ENCODE measurements around the gene SORCS2.

Gene SORCS2

GRCh38 chr4:7338059-7338452, 145.7 kb downstream of the SORCS2 start:
- no peaks in the 10 kb centered on the region for H3K79me2 ChIP-seq (ENCODE audit: insufficient read depth, low read length)
- H3K4me2 ChIP-seq (ENCODE audit: low read length), result no peak overlapping the region
- no peak overlapping the region for H3K9ac ChIP-seq (ENCODE audit: low read length)
- no peaks in the 10 kb centered on the region for H3K4me1 ChIP-seq (ENCODE audit: insufficient read depth, low read length, severe bottlenecking)
- H3K9me3 ChIP-seq (ENCODE audit: low read length), result no peaks in the 10 kb centered on the region
- H3K9me2 ChIP-seq (ENCODE audit: low read depth, low read length), result no peaks in the 10 kb centered on the region
- TF ChIP-seq CTCF (IDR thresholded peaks at IDR 0.05; ENCODE audit: low read length) (no peak), EZH2 (IDR thresholded peaks at IDR 0.05; ENCODE audit: borderline replicate concordance, low read length) (no peak)
- no peaks in the 10 kb centered on the region for H3K36me3 ChIP-seq (ENCODE audit: insufficient read depth, low read length)
- H4K20me1 ChIP-seq (ENCODE audit: insufficient read depth, low read length), result no peaks in the 10 kb centered on the region
- H3K27me3 ChIP-seq (ENCODE audit: insufficient read depth, low read length), result no peaks in the 10 kb centered on the region
- H3K4me3 ChIP-seq (ENCODE audit: low read depth, low read length, poor library complexity, severe bottlenecking), result no peak overlapping the region
- H3K27ac ChIP-seq (ENCODE audit: low read depth, low read length, poor library complexity, severe bottlenecking), result no peak overlapping the region
- no peaks in the 10 kb centered on the region for H3F3A ChIP-seq (ENCODE audit: insufficient read depth, low read length)
- H2AFZ ChIP-seq (ENCODE audit: low read length), result no peak overlapping the region

GRCh38 chr4:7338876-7339623, 146.7 kb downstream of the SORCS2 start:
- TF ChIP-seq EZH2 (IDR thresholded peaks at IDR 0.05; ENCODE audit: borderline replicate concordance, low read length) (no peak), CTCF (IDR thresholded peaks at IDR 0.05; ENCODE audit: low read length) (no peak)
- no peaks in the 10 kb centered on the region for H3K4me1 ChIP-seq (ENCODE audit: insufficient read depth, low read length, severe bottlenecking)
- no peak overlapping the region for H3K27ac ChIP-seq (ENCODE audit: low read depth, low read length, poor library complexity, severe bottlenecking)
- H3K9me3 ChIP-seq (ENCODE audit: low read length), result no peaks in the 10 kb centered on the region
- no peaks in the 10 kb centered on the region for H3K27me3 ChIP-seq (ENCODE audit: insufficient read depth, low read length)
- H3K79me2 ChIP-seq (ENCODE audit: insufficient read depth, low read length), result no peaks in the 10 kb centered on the region
- H3K9me2 ChIP-seq (ENCODE audit: low read depth, low read length), result no peaks in the 10 kb centered on the region
- H2AFZ ChIP-seq (ENCODE audit: low read length), result no peak overlapping the region
- H4K20me1 ChIP-seq (ENCODE audit: insufficient read depth, low read length), result no peaks in the 10 kb centered on the region
- no peak overlapping the region for H3K9ac ChIP-seq (ENCODE audit: low read length)
- H3K4me3 ChIP-seq (ENCODE audit: low read depth, low read length, poor library complexity, severe bottlenecking), result no peak overlapping the region
- H3F3A ChIP-seq (ENCODE audit: insufficient read depth, low read length), result no peaks in the 10 kb centered on the region
- H3K4me2 ChIP-seq (ENCODE audit: low read length), result no peak overlapping the region
- no peaks in the 10 kb centered on the region for H3K36me3 ChIP-seq (ENCODE audit: insufficient read depth, low read length)

GRCh38 chr4:7339751-7340552, 147.6 kb downstream of the SORCS2 start:
- Histone ChIP-seq H4K20me1 (ENCODE audit: insufficient read depth, low read length) (no peaks in the 10 kb centered on the region), H3K9ac (ENCODE audit: low read length) (no peak overlapping the region), H3K79me2 (ENCODE audit: insufficient read depth, low read length) (no peaks in the 10 kb centered on the region), H3K4me1 (ENCODE audit: insufficient read depth, low read length, severe bottlenecking) (no peaks in the 10 kb centered on the region), H3K27me3 (ENCODE audit: insufficient read depth, low read length) (no peaks in the 10 kb centered on the region), H2AFZ (ENCODE audit: low read length) (no peak overlapping the region), H3K9me2 (ENCODE audit: low read depth, low read length) (no peaks in the 10 kb centered on the region), H3K4me2 (ENCODE audit: low read length) (no peak overlapping the region), H3K9me3 (ENCODE audit: low read length) (no peaks in the 10 kb centered on the region), H3K27ac (ENCODE audit: low read depth, low read length, poor library complexity, severe bottlenecking) (no peak overlapping the region), H3K36me3 (ENCODE audit: insufficient read depth, low read length) (no peaks in the 10 kb centered on the region), H3K4me3 (ENCODE audit: low read depth, low read length, poor library complexity, severe bottlenecking) (no peak overlapping the region), H3F3A (ENCODE audit: insufficient read depth, low read length) (no peaks in the 10 kb centered on the region)
- no peak for TF ChIP-seq EZH2 (IDR thresholded peaks at IDR 0.05; ENCODE audit: borderline replicate concordance, low read length)
- TF ChIP-seq CTCF (IDR thresholded peaks at IDR 0.05; ENCODE audit: low read length), result no peak

Data from OCI-LY1 (cell line).